Measurements from ENCODE around the gene R3HCC1L. TPM values are rescaled to one million over a fixed set of nuclear protein-coding genes. Genes with fewer than 3 reads are reported as not detected.
"Not testable (repeated sequence)": the region's sequence is repeated elsewhere in the genome, so short reads cannot be mapped to it uniquely, and the experiment has no call there.

R3HCC1L gene
- polyA plus RNA-seq, 1 donor = 12.8 TPM

DNA sequence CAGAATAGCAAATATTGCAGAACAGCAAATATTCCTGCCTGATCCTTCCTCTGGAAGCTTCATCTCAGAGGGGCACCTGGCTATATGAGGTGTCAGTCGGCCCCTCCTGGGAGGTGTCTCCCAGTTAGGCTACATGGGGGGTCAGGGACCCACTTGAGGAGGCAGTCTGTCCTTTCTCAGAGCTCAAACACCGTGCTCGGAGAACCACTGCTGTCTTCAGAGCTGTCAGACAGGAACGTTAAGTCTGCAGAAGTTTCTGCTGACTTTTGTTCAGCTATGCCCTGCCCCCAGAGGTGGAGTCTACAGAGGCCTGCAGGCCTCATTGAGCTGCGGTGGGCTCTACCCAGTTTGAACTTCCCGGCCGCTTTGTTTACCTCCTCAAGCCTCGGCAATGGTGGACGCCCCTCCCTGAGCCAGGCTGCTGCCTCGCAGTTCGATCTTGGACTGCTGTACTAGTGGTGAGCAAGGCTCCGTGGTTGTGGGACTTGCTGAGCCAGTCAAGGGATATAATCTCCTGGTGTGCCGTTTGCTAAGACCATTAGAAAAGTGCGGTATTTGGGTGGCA lies 48.0 kb downstream of the R3HCC1L start:
- not testable (repeated sequence) for DNase-seq

DNA sequence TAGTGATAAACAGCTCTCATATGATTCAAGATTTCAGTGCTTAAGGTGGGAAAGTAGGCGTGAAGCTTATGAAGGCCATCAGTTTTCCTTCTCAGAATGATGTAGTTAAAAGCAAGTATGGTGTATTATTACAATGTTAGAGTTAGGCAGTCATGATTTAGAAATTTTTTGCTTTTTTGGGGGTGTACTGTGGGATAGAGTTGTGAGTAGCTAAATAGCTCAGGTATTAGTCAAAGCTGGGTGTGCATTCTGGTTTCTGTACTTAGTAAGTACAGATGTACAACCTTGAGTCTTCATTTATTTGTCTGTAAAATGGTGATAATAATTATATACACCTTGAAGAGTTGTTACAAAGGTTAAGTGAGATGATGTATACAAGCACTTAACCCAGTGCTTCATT lies 52.2 kb downstream of the R3HCC1L start:
- DNase-seq = no peak

DNA sequence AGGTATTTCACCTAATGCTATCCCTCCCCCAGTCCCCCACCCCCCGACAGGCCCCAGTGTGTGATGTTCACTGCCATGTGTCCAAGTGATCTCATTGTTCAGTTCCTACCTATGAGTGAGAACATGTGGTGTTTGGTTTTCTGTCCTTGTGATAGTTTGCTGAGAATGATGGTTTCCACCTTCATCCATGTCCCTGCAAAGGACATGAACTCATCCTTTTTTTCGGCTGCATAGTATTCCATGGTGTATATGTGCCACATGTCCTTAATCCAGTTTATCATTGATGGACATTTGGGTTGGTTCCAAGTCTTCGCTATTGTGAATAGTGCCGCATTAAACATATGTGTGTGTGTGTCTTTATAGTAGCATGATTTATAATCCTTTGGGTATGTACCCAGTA lies 56.3 kb downstream of the R3HCC1L start:
- DNase-seq = not testable (repeated sequence)

DNA sequence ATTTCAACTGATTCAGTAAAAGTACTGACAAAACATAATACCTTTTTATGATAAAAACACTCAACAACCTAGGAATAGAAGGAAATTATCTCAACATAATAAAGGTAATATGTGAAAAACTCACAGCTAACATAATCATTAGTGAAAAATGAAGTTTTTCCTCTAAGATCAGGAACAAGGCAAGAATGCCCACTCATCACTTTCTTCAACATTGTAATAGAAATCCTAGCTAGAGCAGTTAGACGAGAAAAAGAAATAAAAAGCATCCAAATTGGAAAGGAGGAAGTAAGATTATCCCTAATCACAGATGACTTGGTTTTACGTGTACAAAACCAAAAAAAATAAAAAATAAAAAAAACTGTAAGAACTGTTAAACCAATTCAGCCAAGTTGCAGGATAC lies 58.6 kb downstream of the R3HCC1L start:
- DNase-seq = no peak

DNA sequence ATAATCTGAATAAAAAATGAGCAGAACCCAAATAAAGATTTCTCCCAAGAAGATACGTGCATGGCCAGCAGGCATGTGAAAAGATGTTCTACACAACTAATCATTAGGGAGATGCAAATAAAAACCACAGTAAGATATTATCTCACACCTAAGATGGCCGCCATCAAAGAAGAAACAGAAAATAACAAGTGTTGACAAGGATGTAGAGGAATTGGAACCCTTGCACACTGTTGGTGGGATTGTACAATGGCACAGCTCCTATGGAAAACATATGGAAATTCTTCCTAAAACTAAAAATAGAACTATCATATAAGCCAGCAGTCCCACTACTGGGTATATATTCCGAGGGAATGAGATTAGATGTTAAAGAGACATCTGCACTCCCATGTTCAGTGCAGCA lies 60.2 kb downstream of the R3HCC1L start:
- no peak for DNase-seq

DNA sequence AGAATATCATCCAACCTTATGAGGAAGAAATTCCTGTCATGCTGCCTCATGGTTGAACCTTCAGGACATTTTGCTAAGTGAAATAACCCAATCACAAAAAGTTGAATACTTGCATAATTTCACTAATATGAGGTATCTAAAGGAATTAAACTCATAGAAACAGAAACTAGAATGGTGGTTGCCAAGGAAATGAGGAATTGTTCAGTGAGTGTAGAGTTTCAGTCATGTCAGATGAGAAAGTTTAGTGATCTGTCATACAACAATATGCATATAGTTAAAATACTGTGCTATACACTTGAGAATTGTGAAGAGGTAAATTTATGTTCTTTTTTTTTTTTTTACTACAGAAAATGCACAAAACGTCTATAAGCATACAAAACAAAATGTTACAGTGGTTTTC lies 60.7 kb downstream of the R3HCC1L start:
- no peak for DNase-seq

DNA sequence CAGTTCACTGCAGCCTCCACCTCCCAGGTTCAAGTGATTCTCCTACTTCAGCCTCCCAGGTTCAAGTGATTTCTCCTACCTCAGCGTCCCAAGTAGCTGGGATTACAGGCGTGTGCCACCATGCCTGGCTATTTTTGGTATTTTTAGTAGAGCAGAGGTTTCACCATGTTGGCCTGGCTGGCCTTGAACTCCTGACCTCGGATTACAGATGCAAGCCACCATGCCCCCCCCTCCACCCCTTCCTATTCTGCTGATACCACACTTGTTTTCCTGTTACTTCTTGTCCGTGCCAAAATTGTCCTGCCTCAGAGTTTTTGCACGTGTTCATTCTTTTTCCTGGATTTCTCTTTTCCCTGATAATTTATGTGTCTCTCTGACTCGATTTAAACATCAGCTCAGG lies 62.5 kb downstream of the R3HCC1L start:
- no peak for DNase-seq

DNA sequence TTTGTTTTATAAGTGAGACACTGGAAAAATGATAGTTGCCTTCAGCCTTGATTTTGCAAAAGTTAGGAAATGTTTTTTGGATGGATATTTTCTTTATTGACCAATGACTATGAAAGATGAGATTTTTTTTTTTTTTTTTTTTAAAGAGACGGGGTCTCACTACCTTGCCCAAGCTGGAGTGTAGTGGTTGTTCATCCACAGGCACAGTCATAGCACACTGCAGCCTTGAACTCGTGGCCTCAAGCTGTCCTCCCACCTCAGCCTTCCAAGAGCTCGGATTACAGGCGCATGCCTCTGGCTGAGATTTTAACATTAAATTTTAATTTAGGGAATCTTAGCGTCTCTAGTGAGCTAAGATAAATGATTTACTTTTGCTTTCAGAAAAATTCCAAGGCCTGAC lies 67.3 kb downstream of the R3HCC1L start:
- DNase-seq = no peak

DNA sequence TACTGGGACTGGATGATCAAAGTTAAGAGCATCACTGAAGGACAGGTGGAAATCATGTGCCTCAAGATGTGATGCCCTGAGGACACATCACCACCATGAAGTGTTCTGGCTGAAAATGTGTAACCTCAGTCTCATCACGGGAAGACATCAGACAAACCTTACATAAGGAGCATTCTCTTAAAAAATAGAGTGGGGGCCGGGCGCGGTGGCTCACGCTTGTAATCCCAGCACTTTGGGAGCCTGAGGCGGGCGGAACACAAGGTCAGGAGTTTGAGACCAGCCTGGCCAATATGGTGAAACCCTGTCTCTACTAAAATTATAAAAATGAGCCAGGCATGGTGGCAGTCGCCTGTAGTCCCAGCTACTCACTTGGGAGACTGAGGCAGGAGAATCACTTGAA lies 67.9 kb downstream of the R3HCC1L start:
- no peak for DNase-seq

DNA sequence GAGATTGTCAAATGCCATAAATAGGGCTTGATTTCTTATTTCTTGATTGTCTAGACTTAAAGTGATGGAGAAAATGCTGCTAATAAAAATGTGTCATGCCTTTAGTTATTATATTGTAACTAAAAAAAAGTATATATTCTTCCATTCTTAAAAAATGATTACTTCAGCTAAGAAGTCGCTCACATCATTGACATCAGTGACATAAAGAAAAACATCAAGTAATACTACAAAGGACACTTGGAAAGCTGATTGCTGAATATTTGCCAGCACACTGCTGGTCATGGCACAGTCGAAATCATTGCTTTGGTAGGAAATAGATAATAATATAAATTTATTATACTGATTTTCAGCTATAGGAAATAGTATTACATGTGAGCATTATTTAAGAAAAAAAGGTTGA lies 70.9 kb downstream of the R3HCC1L start:
- no peak for DNase-seq

DNA sequence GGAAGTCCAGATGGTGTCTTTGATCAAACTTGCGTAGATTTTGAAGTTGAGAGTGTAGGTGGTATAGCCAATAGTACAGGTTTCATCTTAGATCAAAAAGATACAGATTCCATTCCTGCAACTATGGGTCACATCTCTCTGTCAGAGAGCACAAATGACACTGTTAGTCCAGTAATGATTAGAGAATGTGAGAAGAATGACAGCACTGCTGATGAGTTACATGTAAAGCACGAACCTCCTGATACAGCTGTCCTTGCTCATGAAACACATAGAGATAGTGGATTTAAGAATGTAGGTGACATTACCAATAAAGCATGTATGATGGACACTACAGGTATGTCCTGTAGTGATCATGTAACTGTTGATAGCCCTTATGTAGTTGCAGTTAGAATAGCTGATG lies 74.5 kb downstream of the R3HCC1L start:
- DNase-seq = no peak

DNA sequence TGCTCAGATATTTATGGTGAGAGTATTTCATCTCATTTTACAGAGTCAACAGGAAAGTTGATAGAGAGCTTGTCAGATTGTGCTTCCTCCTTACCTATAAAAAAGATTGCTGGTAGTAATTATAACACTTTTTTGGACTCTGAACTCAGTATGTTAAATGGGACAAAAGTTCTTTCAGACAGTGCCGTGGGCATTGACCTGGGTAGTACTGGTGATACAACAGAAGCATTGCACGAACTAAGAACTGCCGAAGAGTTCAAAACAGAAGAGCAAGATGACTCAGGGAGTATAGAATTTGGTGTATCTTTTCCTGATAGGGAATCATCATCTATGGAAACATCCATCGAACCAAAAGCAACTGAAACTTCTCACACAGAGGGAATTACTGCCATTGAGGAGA lies 75.0 kb downstream of the R3HCC1L start:
- DNase-seq = no peak

DNA sequence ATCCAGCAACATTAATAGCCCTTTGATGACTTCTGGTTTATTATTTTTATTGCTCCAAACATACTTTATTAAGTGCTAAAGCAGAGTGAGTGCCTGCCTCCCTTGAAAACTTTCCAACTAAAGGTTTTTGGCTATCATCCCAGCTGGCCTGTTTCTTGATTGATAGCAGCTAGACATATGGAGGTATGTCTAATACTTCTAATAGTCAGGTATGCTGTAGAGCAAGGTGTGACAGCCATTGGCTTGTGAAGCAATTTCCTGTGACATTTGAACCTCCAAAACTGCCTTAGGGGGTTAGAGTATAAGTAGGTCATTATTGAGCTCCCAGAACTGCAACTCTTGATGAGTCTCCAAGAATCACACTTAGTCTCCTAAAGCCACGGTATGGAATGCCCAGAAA lies 77.7 kb downstream of the R3HCC1L start:
- no peak for DNase-seq

DNA sequence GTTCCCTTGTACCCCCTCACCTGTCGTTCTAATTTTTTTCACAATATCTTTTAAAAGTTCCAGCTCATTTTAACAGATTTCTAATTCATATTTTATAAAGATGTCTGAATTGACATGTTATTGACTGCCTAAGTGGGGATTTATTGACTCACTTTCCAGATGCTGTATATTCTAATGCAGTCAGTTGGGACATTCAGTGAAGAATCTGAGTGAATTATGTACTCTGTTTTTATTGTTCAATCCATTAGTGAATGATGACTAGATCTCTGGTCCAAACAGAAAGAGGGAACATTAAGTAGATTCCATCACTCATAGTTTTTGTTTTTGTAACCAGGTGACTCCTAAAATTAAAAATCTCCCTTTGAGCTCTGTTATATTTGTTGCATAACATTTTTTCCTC lies 79.3 kb downstream of the R3HCC1L start:
- no peak for DNase-seq

DNA sequence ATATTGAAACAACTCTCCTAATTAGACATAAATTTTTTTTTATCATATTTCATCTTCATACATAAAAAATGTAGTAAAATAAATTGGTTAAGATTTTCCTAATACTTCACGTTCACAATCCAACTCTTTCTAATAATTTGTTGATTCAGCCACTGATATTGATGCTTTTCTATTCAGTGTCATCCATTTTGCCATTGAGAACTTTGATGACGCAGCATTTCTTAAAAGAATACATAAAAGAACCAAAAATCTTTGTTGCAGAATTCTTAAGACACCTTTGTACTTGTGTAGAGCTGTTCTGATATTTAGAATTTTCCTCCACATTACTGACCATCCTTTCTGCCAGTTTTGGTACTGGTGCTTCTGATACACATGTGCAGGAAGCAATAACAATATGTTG lies 80.9 kb downstream of the R3HCC1L start:
- no peak for DNase-seq

DNA sequence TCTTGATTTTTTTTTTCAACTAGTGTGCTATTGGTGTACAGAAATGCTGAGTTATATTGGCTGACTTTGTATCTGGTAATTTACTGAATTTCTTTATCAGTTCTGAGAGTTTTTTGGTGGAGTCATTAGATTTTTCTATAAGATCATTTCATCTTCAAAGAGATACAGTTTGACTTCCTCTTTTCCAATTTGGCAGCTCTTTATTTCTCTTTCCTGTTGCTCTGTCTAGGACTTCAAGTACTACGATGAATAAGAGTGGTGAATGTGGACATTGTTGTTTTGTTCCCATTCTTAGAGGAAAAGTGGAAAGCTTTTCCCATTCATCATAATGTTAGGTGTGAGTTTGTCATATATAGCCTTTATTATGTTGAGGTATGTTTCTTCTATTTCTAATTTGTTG lies 83.3 kb downstream of the R3HCC1L start:
- DNase-seq = no peak

DNA sequence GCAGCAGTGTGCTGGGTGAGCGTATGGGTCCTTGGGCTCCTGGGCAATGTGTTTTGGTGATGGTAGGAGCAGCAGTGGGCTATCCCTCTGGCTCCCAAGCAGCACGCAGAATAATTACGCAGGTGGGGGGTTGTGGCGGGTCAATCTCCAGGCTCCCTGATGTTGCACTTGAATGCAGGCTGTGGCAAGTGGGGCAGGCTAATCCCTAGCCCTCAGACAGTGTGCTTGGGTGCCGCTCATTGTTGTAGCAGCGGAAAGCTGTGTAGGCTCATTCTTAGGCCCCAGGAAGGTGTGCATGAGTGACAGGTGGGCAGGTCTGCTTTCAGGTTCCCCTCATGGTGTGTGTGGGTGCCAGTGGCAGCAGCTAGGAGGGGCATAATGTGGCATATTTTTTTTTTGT lies 89.4 kb downstream of the R3HCC1L start:
- no peak for DNase-seq

DNA sequence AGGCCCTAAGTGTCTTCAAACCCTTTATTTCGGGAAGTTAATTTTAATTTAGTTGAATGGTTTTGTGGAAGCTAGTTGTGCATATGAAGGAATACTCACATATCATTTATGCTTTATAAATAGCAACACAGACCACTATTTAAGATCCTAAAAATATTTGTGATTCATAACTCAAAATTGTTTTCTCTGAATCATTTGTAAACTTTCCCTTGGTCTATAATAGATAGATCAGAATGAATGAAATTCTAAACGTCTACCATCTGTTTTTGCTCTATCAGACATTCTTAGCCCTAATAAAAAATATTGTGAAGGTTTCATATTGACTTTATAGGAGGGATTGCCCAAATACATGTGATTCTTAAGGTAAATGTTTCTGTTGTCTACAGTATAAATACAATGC lies 90.1 kb downstream of the R3HCC1L start:
- DNase-seq = no peak

DNA sequence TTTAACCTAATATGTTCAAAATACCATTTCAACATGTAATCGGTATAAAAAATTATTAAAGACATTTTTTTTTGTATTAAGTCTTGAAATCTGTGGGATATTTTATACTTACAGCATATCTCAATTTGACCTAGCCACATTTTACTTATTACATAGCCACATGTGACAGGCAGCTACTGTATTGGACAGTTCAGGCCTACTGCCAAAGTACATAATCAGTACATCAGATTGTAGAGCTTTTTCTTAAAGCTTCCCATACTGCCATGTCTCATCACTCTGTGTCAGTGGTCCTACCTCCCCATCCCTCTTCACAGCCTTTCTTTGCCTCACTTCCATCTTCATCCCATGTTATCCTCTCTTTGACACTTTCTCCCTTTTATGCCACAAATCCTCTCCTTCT lies 90.5 kb downstream of the R3HCC1L start:
- no peak for DNase-seq

DNA sequence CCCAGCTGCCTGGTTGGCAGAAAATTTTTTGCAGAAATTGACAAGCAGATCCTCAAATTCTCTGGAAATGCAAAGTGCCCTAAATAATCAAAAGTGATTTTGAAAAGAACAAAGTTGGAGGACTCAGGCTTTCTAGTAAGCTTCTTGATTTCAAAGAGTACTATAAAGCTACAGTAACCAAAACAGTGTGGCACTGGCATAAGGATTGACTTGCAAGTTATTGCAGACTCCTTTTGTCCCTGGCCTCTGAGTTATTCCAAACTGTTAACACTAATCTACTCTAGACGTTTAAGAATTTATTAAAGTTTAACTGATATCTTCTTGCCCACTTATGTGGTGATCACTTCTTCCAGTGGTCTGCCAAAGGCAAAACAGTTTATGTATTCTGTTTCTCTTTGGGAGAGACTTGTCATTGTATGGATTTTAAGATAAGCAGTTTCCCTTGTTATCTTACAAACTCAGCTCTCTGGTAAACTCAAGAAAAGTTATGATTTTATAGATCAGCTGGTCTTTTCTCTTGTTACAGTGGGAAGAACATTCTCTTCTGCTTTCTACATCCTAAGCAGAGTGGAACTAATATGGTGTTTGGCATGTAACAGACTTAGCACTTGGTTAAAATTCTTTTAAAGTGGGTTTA lies 92.2 kb downstream of the R3HCC1L start:
- no peak for DNase-seq

DNA sequence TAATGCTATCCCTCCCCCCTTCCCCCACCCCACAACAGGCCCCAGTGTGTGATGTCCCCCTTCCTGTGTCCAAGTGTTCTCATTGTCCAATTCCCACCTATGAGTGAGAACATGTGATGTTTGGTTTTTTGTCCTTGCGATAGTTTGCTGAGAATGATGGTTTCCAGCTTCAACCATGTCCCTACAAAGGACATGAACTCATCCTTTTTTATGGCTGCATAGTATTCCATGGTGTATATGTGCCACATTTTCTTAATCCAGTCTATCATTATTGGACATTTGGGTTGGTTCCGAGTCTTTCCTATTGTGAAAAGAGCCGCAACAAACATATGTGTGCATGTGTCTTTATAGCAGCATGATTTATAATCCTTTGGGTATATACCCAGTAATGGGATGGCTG lies 93.3 kb downstream of the R3HCC1L start:
- DNase-seq = not testable (repeated sequence)

DNA sequence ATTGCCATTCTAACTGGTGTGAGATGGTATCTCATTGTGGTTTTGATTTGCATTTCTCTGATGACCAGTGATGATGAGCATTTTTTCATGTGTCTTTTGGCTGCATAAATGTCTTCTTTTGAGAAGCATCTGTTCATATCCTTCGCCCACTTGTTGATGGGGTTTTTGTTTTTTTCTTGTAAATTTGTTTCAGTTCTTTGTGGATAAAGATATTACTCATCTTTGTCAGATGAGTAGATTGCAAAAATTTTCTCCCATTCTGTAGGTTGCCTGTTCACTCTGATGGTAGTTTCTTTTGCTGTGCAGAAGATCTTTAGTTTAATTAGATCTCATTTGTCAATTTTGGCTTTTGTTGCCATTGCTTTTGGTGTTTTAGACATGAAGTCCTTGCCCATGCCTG lies 93.8 kb downstream of the R3HCC1L start:
- DNase-seq = not testable (repeated sequence)

DNA sequence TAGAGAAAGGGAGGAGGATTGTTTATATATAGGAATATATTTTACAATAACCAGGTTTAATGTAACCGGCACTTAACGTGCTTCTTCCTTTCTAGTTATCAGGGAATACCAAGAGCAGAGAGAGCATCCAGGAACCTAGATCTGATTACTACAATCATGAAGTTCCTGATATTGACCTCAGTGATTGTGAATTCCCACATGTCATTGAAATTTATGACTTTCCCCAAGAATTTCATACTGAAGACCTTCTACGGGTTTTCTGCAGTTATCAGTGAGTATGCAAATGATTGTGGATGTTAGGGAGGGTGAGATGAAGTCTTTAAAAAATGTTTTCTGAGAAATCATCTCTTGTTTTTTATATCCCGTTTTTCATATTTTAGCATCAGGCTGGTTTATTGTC lies 97.0 kb downstream of the R3HCC1L start:
- DNase-seq = no peak

DNA sequence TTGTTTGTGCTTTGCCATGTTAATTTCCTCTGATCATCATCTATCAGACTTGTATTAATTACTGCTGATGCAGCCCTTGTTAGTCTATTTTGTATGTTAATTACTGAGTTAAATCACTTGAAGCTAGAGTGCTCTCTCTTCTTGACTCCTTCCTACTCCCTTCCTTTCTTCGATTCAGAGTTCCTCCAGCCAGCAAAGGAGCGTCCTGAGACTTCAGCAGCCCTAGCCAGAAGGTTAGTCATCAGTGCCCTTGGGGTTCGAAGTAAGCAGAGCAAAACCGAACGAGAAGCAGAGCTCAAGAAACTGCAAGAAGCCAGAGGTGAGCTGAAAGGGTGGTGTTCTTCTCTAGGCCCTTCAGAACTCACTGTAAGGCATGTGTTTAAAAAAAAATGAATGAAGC lies 101.4 kb downstream of the R3HCC1L start:
- no peak for DNase-seq

DNA sequence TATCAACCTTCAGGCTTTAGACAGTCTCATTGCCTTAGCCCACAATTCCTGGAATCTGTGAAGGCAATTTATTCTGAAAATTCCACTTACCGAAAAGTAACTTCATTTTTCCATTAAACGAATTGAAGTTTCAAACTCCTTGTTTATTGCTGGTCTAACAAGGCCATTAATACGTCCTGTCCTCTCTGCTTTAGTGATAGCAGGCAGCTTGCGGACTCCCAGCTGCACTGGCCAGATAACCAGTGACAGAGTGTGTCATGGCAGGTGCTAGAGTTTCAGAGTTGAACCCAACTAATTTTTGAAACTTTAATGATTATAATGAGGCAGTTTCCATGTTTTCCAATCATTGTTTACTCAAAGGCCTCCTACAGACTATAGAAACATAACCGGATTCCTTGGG lies 102.4 kb downstream of the R3HCC1L start:
- no peak for DNase-seq

All from hindlimb muscle (tissue), 1 donor.